Measurements from ENCODE around the gene ZNF761. TPM values are rescaled to one million over a fixed set of nuclear protein-coding genes. Genes with fewer than 3 reads are reported as not detected.

The ZNF761 gene
- total RNA-seq, 1 experiment from 2014 or later, result 32.7 TPM

GRCh38 chr19:53485046-53486004 is 53.5 kb downstream of the ZNF761 start:
- H2BK15ac ChIP-seq (ENCODE audit: low read depth, low read length), result no peak overlapping the region
- no peak overlapping the region for H3K4me3 Mint-ChIP-seq
- no peak overlapping the region for H3K27ac ChIP-seq (ENCODE audit: insufficient read length, low read depth, low read length)
- no peak overlapping the region for H3K18ac ChIP-seq (ENCODE audit: insufficient read length, low read depth, low read length)
- H3K4me1 Mint-ChIP-seq, result peaks cover 0 to 3% of the 10 kb centered on the region in 2 experiments; a peak in 1 of 4 replicates
- no peak overlapping the region for H2BK20ac ChIP-seq (ENCODE audit: low read depth, low read length, poor library complexity, severe bottlenecking)
- no peak overlapping the region for H3K4me2 ChIP-seq (ENCODE audit: insufficient read depth, insufficient read length, low read length)
- H3K27me3 ChIP-seq (ENCODE audit: insufficient read depth, low read length), result no peaks in the 10 kb centered on the region
- no peak overlapping the region for H2AFZ ChIP-seq (ENCODE audit: low read length)
- H2BK12ac ChIP-seq (ENCODE audit: insufficient read length, low read depth, low read length), result no peak overlapping the region
- H3K9me3 ChIP-seq (ENCODE audit: control insufficient read depth, low read depth, low read length), result peaks cover 11% of the 10 kb centered on the region
- no peak overlapping the region for H2BK5ac ChIP-seq (ENCODE audit: insufficient read length, low read length)
- no peak overlapping the region for H3T11ph ChIP-seq (ENCODE audit: low read length)
- no peak overlapping the region for H3K27ac Mint-ChIP-seq
- no peak for DNase-seq
- no peak overlapping the region for H4K8ac ChIP-seq (replicated peaks; ENCODE audit: insufficient read length, low read depth, low read length)
- no peak overlapping the region for H3K4ac ChIP-seq (ENCODE audit: low read depth, low read length)
- no peak overlapping the region for H4K5ac ChIP-seq (ENCODE audit: insufficient read length, low read depth, low read length)
- H3K4me1 ChIP-seq (ENCODE audit: insufficient read depth, low read length), result no peaks in the 10 kb centered on the region
- H2BK120ac ChIP-seq (ENCODE audit: low read depth, low read length, poor library complexity, severe bottlenecking), result no peak overlapping the region
- H3K36me3 Mint-ChIP-seq (ENCODE audit: insufficient read depth in 1 of 3, low read depth in 3 of 3), result peaks cover 81 to 88% (median 84%) of the 10 kb centered on the region in 3 experiments
- H3K9me3 Mint-ChIP-seq, result peaks cover 29 to 57% of the 10 kb centered on the region in 2 experiments
- no peak overlapping the region for H3K14ac ChIP-seq (ENCODE audit: insufficient read depth, low read length)
- no peaks in the 10 kb centered on the region for H3K79me2 ChIP-seq (ENCODE audit: insufficient read depth, low read length)
- H3K56ac ChIP-seq (ENCODE audit: insufficient read length, low read depth, low read length), result no peak overlapping the region
- no peaks in the 10 kb centered on the region for H3K79me1 ChIP-seq (ENCODE audit: insufficient read depth, low read depth, low read length, poor library complexity, severe bottlenecking)
- no peaks in the 10 kb centered on the region; the same call in 1 of the 2 replicates for H3K27me3 Mint-ChIP-seq (ENCODE audit: low read depth)
- WGBS (ENCODE audit: extremely low coverage, insufficient read length, low lambda C conversion rate), result no CpG with 5 or more reads among the region's 8 CpGs
- no peak overlapping the region for H3K9ac ChIP-seq (ENCODE audit: extremely low read depth, insufficient read length, low read length)
- no peak overlapping the region for H4K91ac ChIP-seq (ENCODE audit: insufficient read length, low read depth, low read length)
- no peaks in the 10 kb centered on the region for H4K20me1 ChIP-seq (ENCODE audit: control insufficient read depth, insufficient read depth, insufficient read length)
- no peak overlapping the region for H2AK5ac ChIP-seq (ENCODE audit: insufficient read length, low read length)
- no peaks in the 10 kb centered on the region for H3K23me2 ChIP-seq (ENCODE audit: insufficient read length, low read depth, low read length, poor library complexity, severe bottlenecking)
- no peak overlapping the region for H3K23ac ChIP-seq (ENCODE audit: insufficient read length, low read depth, low read length)
- TF ChIP-seq CTCF (conservative IDR thresholded peaks at IDR 0.05), result no peak

All from H9 (cell line).